ENCODE measurements around the gene EIF2B4. TPM values are rescaled to one million over a fixed set of nuclear protein-coding genes. Genes with fewer than 3 reads are reported as not detected.

The EIF2B4 gene
- total RNA-seq, 1 experiment from 2014 or later: 67.2 TPM

GRCh38 chr2:27380626-27381545, 10.7 kb upstream of the EIF2B4 start, which contains the start of gene ZNF513:
Gene ZNF513, minus strand, starts transcription at chr2:27380734. Its CDS starts 208 bp downstream, at chr2:27380526.
- no peak within 1 kb of the TSS; the same call in 1 of the 2 replicates for H3K4ac ChIP-seq (ENCODE audit: low read depth, low read length)
- H2BK120ac ChIP-seq (ENCODE audit: low read depth, low read length, poor library complexity, severe bottlenecking): no peak within 1 kb of the TSS
- no peak within 1 kb of the TSS for H2AK5ac ChIP-seq (ENCODE audit: insufficient read length, low read length)
- H3K4me1 Mint-ChIP-seq: peaks cover 19 to 27% of the 10 kb centered on the region in 2 experiments
- no peak within 1 kb of the TSS for H2AFZ ChIP-seq (ENCODE audit: low read length)
- H4K91ac ChIP-seq (ENCODE audit: insufficient read length, low read depth, low read length): no peak within 1 kb of the TSS
- H3K9ac ChIP-seq (ENCODE audit: extremely low read depth, insufficient read length, low read length): peak within 1 kb of the TSS; percentile 84
- H3K14ac ChIP-seq (ENCODE audit: insufficient read depth, low read length): peak within 1 kb of the TSS; percentile 84
- peaks cover 12% of the 10 kb centered on the region for H3K23me2 ChIP-seq (ENCODE audit: insufficient read length, low read depth, low read length, poor library complexity, severe bottlenecking)
- H3K4me3 Mint-ChIP-seq: peak within 1 kb of the TSS; percentile 86 to 94
- peak within 1 kb of the TSS; percentile 86 for H3K18ac ChIP-seq (ENCODE audit: insufficient read length, low read depth, low read length)
- no CpG with 5 or more reads among the region's 67 CpGs for whole genome bisulfite sequencing (ENCODE audit: extremely low coverage, insufficient read length, low lambda C conversion rate)
- peak; percentile 98 for DNase-seq
- H3K56ac ChIP-seq (ENCODE audit: insufficient read length, low read depth, low read length): no peak within 1 kb of the TSS
- no peak within 1 kb of the TSS for H3K23ac ChIP-seq (ENCODE audit: insufficient read length, low read depth, low read length)
- H3K79me2 ChIP-seq (ENCODE audit: insufficient read depth, low read length): no peaks in the 10 kb centered on the region
- no peak within 1 kb of the TSS for H3T11ph ChIP-seq (ENCODE audit: low read length)
- peak within 1 kb of the TSS; percentile 38 for H2BK12ac ChIP-seq (ENCODE audit: insufficient read length, low read depth, low read length)
- no peak within 1 kb of the TSS for H2BK20ac ChIP-seq (ENCODE audit: low read depth, low read length, poor library complexity, severe bottlenecking)
- no peaks in the 10 kb centered on the region for H3K79me1 ChIP-seq (ENCODE audit: insufficient read depth, low read depth, low read length, poor library complexity, severe bottlenecking)
- no peaks in the 10 kb centered on the region for H3K27me3 ChIP-seq (ENCODE audit: insufficient read depth, low read length)
- H3K27me3 Mint-ChIP-seq (ENCODE audit: low read depth): peaks cover 1% of the 10 kb centered on the region; the same call in 1 of the 2 replicates
- H3K27ac Mint-ChIP-seq: peak within 1 kb of the TSS; percentile 97 to 100 (median 99)
- H4K8ac ChIP-seq (replicated peaks; ENCODE audit: insufficient read length, low read depth, low read length): no peak within 1 kb of the TSS
- peak within 1 kb of the TSS; percentile 81 for H3K27ac ChIP-seq (ENCODE audit: insufficient read length, low read depth, low read length)
- H2BK5ac ChIP-seq (ENCODE audit: insufficient read length, low read length): peak within 1 kb of the TSS; percentile 18
- no peaks in the 10 kb centered on the region for H3K4me1 ChIP-seq (ENCODE audit: insufficient read depth, low read length)
- no peak for TF ChIP-seq CTCF (conservative IDR thresholded peaks at IDR 0.05)
- H3K4me2 ChIP-seq (ENCODE audit: insufficient read depth, insufficient read length, low read length): peak within 1 kb of the TSS; percentile 87
- peak within 1 kb of the TSS; percentile 56 for H4K5ac ChIP-seq (ENCODE audit: insufficient read length, low read depth, low read length)
- H4K20me1 ChIP-seq (ENCODE audit: control insufficient read depth, insufficient read depth, insufficient read length): no peaks in the 10 kb centered on the region
- H3K36me3 Mint-ChIP-seq (ENCODE audit: insufficient read depth in 1 of 3, low read depth in 3 of 3): peaks cover 38 to 90% (median 77%) of the 10 kb centered on the region in 3 experiments; a peak in 6 of 7 replicates
- H3K9me3 Mint-ChIP-seq: no peaks in the 10 kb centered on the region
- no peaks in the 10 kb centered on the region for H3K9me3 ChIP-seq (ENCODE audit: control insufficient read depth, low read depth, low read length)
- no peak within 1 kb of the TSS for H2BK15ac ChIP-seq (ENCODE audit: low read depth, low read length)
